Sigmoid colon (tissue), 4 donors: ENCODE measurements around the gene CYP46A1.

ENCODE experiments used
- CTCF ChIP-seq, 4 experiments: fragments of 450-650 bp in 3 of 4; fragments of 200-600 bp in 1 of 4; IDR thresholded peaks; one replicate each; pipeline ENCODE4 v1.5.1; 2016 to 2019; ENCODE audit warnings: antibody characterized with exemption in 4 of 4, mild to moderate bottlenecking in 3 of 4, moderate library complexity in 2 of 4
- EP300 ChIP-seq, 4 donors: sonication (generic); formaldehyde crosslinking; IDR thresholded peaks; one replicate each; pipeline ENCODE4 v1.6.1; 2017; ENCODE audit warnings: antibody characterized with exemption in 4 of 4
- POLR2A ChIP-seq, 2 donors: fragments of 450-650 bp; IDR thresholded peaks; one replicate each; pipeline ENCODE4 v1.6.1; 2016; ENCODE audit warnings: antibody characterized with exemption in 2 of 2, mild to moderate bottlenecking in 2 of 2, moderate library complexity in 2 of 2
- POLR2AphosphoS5 ChIP-seq, 4 donors: sonication (generic); formaldehyde crosslinking; IDR thresholded peaks; one replicate each; pipeline ENCODE4 v1.6.1; 2017; ENCODE audit warnings: antibody characterized with exemption in 4 of 4

- TF ChIP-seq EP300 (IDR thresholded peaks at IDR 0.05) (no peak), CTCF (IDR thresholded peaks at IDR 0.05) (no peak), POLR2A (IDR thresholded peaks at IDR 0.05) (no peak), POLR2AphosphoS5 (IDR thresholded peaks at IDR 0.05) (no peak)
Observed at GRCh38 chr14:99679543-99679942, 4.6 kb upstream of the CYP46A1 start.
